ENCODE measurements around the gene PRKAB1. TPM values are rescaled to one million over a fixed set of nuclear protein-coding genes. Genes with fewer than 3 reads are reported as not detected.
"Not testable (repeated sequence)": the region's sequence is repeated elsewhere in the genome, so short reads cannot be mapped to it uniquely, and the experiment has no call there.

PRKAB1 gene
- total and polyA plus RNA-seq, 7 donors, result 9.0 to 16.7 (median 11.9) TPM

GRCh38 chr12:119705182-119705581 is 37.2 kb downstream of the PRKAB1 start:
- Histone ChIP-seq H3K27me3 (ENCODE audit: insufficient read depth in 3 of 3, low read length in 2 of 3) (no peaks in the 10 kb centered on the region), H3K4me3 (no peak overlapping the region), H3K27ac (no peak overlapping the region), H3K36me3 (ENCODE audit: insufficient read depth in 1 of 2, low read depth in 1 of 2) (no peaks in the 10 kb centered on the region), H3K9me3 (no peaks in the 10 kb centered on the region), H3K4me1 (peaks cover 4% of the 10 kb centered on the region)
- intact Hi-C loops (cut with DNase I), result no loop called here
- no peak for TF ChIP-seq CTCF (IDR thresholded peaks at IDR 0.05)
- ATAC-seq (no peak), DNase-seq (no peak)
- WGBS, 3 donors, result 62 to 76% (median 65%) methylated on average over 7 of the region's 7 CpGs

GRCh38 chr12:119706427-119706826 is 38.5 kb downstream of the PRKAB1 start:
- H3K27ac ChIP-seq; ATAC-seq; H3K36me3 ChIP-seq (ENCODE audit: insufficient read depth in 1 of 2, low read depth in 1 of 2); H3K4me3 ChIP-seq; intact Hi-C loops (cut with DNase I); H3K9me3 ChIP-seq; H3K27me3 ChIP-seq (ENCODE audit: insufficient read depth in 3 of 3, low read length in 2 of 3); H3K4me1 ChIP-seq; DNase-seq: not testable (repeated sequence)
- 87 to 100% (median 96%) methylated on average over 1 of the region's 1 CpG for WGBS, 3 donors

- Histone ChIP-seq H3K27ac (no peak overlapping the region), H3K36me3 (ENCODE audit: insufficient read depth in 1 of 2, low read depth in 1 of 2) (no peaks in the 10 kb centered on the region), H3K4me1 (peaks cover 3% of the 10 kb centered on the region), H3K27me3 (ENCODE audit: insufficient read depth in 3 of 3, low read length in 2 of 3) (no peaks in the 10 kb centered on the region), H3K9me3 (no peaks in the 10 kb centered on the region), H3K4me3 (no peak overlapping the region)
- ATAC-seq, result peak in 1 of 4 donors; percentile 84
- WGBS, 3 donors, result 66 to 87% (median 82%) methylated on average over 11 of the region's 11 CpGs
- TF ChIP-seq CTCF (IDR thresholded peaks at IDR 0.05), result no peak
- intact Hi-C loops (cut with DNase I), result loop anchor here in 1 of 2 donors (5.0 kb wide), 1 partner anchor 72 kb away; no protein-coding TSS in a partner anchor
- DNase-seq, result no peak
Observed at GRCh38 chr12:119710374-119710964, 42.5 kb downstream of the PRKAB1 start.

GRCh38 chr12:119710965-119711551 is 43.1 kb downstream of the PRKAB1 start:
- Histone ChIP-seq H3K4me1 (peaks cover 8% of the 10 kb centered on the region), H3K4me3 (no peak overlapping the region), H3K9me3 (no peaks in the 10 kb centered on the region), H3K27ac (no peak overlapping the region), H3K27me3 (ENCODE audit: insufficient read depth in 3 of 3, low read length in 2 of 3) (no peaks in the 10 kb centered on the region), H3K36me3 (ENCODE audit: insufficient read depth in 1 of 2, low read depth in 1 of 2) (no peaks in the 10 kb centered on the region)
- intact Hi-C loops (cut with DNase I), result loop anchor here in 1 of 2 donors (5.0 kb wide), 1 partner anchor 71 kb away; no protein-coding TSS in a partner anchor
- TF ChIP-seq CTCF (IDR thresholded peaks at IDR 0.05), result no peak
- no peak for DNase-seq
- no peak for ATAC-seq
- WGBS, 3 donors, result 89 to 95% (median 94%) methylated on average over 15 of the region's 15 CpGs

- ATAC-seq, result no peak
- no peak for DNase-seq
- intact Hi-C loops (cut with DNase I), result loop anchor here in 1 of 2 donors (5.0 kb wide), 1 partner anchor 71 kb away; no protein-coding TSS in a partner anchor
- no peaks in the 10 kb centered on the region for H3K9me3 ChIP-seq
- TF ChIP-seq CTCF (IDR thresholded peaks at IDR 0.05), result no peak
- H3K27ac ChIP-seq, result no peak overlapping the region
- H3K36me3 ChIP-seq (ENCODE audit: insufficient read depth in 1 of 2, low read depth in 1 of 2), result no peaks in the 10 kb centered on the region
- 97 to 100% (median 99%) methylated on average over 4 of the region's 4 CpGs for WGBS, 3 donors
- H3K4me1 ChIP-seq, result peaks cover 14% of the 10 kb centered on the region
- H3K27me3 ChIP-seq (ENCODE audit: insufficient read depth in 3 of 3, low read length in 2 of 3), result no peaks in the 10 kb centered on the region
- no peak overlapping the region for H3K4me3 ChIP-seq
Observed at GRCh38 chr12:119711693-119712092, 43.8 kb downstream of the PRKAB1 start.

All from psoas muscle (tissue), 8 donors.